ENCODE data around the gene FOCAD.

Gene FOCAD

DNA sequence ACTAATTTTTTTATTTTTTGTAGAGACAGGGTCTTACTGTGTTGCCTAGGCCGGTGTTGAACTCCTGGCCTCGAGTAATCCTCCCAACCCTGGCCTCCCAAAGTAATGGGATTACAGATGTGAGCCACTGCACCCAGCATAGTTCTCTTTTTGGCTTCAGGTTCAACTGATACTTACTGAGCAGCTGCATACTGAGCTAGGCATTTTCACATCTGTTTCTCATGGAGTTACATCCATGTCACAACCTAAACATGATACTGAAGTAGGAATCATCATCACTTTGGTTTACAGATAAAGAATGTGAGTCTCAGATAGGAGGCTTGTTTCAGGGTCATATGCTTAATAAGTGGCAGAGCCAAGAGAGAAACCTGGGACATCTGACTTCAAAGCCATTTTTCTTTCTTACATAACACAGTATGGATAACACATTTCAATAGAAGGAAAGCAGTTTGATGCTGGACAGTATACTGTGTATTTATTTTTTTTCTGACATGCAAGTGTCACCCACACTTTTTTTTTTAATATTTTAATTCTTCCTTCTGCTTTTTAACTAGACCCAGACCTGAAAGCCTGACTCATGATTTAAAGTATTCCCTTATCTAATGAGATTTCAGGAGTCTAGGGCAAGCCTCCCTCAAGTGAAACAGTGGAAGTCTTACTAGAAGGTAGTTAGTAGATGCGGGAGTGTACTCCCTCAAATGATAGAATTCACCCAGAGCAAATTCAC is 256.6 kb downstream of the FOCAD start:
- DNase-seq (ENCODE audit: extremely low read depth, low read depth): peak; percentile 18
- TF ChIP-seq, protein P1, sequence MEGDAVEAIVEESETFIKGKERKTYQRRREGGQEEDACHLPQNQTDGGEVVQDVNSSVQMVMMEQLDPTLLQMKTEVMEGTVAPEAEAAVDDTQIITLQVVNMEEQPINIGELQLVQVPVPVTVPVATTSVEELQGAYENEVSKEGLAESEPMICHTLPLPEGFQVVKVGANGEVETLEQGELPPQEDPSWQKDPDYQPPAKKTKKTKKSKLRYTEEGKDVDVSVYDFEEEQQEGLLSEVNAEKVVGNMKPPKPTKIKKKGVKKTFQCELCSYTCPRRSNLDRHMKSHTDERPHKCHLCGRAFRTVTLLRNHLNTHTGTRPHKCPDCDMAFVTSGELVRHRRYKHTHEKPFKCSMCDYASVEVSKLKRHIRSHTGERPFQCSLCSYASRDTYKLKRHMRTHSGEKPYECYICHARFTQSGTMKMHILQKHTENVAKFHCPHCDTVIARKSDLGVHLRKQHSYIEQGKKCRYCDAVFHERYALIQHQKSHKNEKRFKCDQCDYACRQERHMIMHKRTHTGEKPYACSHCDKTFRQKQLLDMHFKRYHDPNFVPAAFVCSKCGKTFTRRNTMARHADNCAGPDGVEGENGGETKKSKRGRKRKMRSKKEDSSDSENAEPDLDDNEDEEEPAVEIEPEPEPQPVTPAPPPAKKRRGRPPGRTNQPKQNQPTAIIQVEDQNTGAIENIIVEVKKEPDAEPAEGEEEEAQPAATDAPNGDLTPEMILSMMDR (IDR thresholded peaks at IDR 0.05; ENCODE audit: low read depth, low read length): no peak

GRCh38 chr9:20941174-20941690 is 257.2 kb downstream of the FOCAD start:
- peak; percentile 27 for DNase-seq (ENCODE audit: extremely low read depth, low read depth)
- TF ChIP-seq, protein P1 (IDR thresholded peaks at IDR 0.05; ENCODE audit: low read depth, low read length): peak; percentile 84

GRCh38 chr9:20944507-20944906 is 260.4 kb downstream of the FOCAD start:
- TF ChIP-seq, protein P1 (IDR thresholded peaks at IDR 0.05; ENCODE audit: low read depth, low read length): no peak
- no peak for DNase-seq (ENCODE audit: extremely low read depth, low read depth)

DNA sequence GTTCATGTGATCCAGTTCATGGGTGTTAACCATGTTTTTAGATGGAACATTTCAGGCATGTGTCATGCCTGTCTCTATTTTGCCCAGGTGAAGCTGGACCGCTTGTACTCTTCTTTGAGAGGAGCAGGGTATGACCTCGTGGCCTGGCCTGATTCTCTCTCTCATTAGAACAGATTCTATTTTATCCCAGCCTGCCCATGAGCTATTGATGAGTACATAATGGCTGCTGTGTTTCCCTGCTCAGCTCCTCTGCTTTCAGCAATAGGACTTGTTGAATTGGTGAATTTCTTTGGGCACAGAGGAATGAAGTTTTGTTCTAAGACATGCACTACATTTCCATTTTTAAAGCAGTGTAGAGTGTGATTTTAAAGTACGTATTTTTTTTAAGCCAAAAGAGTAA is 261.2 kb downstream of the FOCAD start:
- TF ChIP-seq, protein P1 (IDR thresholded peaks at IDR 0.05; ENCODE audit: low read depth, low read length): no peak
- DNase-seq (ENCODE audit: extremely low read depth, low read depth): no peak

DNA sequence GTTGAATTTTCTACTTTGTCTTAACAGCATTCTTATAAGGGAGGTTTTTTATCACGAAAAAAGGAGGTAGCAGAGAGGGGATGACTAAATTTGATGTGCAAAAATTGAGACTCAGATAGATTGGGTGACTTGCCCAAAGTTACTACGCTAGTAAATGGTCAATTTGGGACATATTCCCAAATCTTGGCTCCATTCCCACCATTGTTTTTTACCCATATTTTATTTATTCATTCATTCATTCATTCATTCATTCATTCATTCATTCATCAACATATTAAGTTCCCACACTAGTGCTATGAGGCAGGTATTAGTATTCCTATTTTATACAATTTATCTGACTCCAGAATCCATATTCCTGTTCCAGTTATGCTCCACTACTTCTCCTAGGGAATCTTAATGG is 261.8 kb downstream of the FOCAD start:
- no peak for DNase-seq (ENCODE audit: extremely low read depth, low read depth)
- TF ChIP-seq, protein P1 (IDR thresholded peaks at IDR 0.05; ENCODE audit: low read depth, low read length): no peak

DNA sequence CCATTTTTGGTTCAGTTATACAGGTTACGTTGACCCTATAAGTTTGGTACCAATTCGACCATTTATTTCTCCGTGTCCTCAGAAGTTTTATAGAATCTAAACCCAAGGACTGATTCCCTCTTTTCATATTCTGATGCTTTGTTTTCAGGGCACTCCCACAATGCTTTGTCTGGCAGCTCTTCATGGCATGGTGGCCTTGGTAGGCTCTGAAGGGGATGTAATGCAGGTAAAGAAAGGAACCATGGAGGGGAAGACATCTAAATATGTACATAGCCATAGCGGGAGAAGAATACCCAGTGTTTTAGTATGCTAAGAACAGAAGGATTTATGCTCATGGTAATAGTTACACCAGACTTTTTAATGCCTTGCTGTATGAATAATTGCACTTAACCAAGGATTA is 264.6 kb downstream of the FOCAD start:
- DNase-seq (ENCODE audit: extremely low read depth, low read depth): no peak
- TF ChIP-seq, protein P1 (IDR thresholded peaks at IDR 0.05; ENCODE audit: low read depth, low read length): no peak

- TF ChIP-seq, protein P1 (IDR thresholded peaks at IDR 0.05; ENCODE audit: low read depth, low read length): no peak
Measured at GRCh38 chr9:20950707-20951106, 266.6 kb downstream of the FOCAD start.

More at GRCh38 chr9:20950707-20951106, 266.6 kb downstream of the FOCAD start:
- DNase-seq (ENCODE audit: extremely low read depth, low read depth): no peak
